Parathyroid adenoma (tissue), 2 donors: ENCODE data around the gene SHANK1.

Source experiments
- H2AFZ ChIP-seq: fragments of 300-600 bp; sonication (generic); one replicate; pipeline ENCODE4 v1.7.0; 2017; ENCODE audit warnings: antibody characterized with exemption, mild to moderate bottlenecking
- H3K27ac ChIP-seq: fragments of 300-600 bp; sonication (generic); one replicate; pipeline ENCODE4 v1.7.0; 2017
- H3K27me3 ChIP-seq: fragments of 300-600 bp; sonication (generic); one replicate; pipeline ENCODE4 v1.7.0; 2017; ENCODE audit warnings: low read length; ENCODE audit not compliant: control insufficient read depth, insufficient read depth
- H3K36me3 ChIP-seq: fragments of 300-600 bp; sonication (generic); one replicate; pipeline ENCODE4 v1.7.0; 2017; ENCODE audit warnings: low read length; ENCODE audit not compliant: control insufficient read depth, insufficient read depth
- H3K4me1 ChIP-seq: fragments of 300-600 bp; sonication (generic); one replicate; pipeline ENCODE4 v1.7.0; 2017; ENCODE audit warnings: control low read depth
- H3K4me2 ChIP-seq: fragments of 300-600 bp; sonication (generic); one replicate; pipeline ENCODE4 v1.7.0; 2017; ENCODE audit warnings: low read length
- H3K4me3 ChIP-seq: fragments of 300-600 bp; sonication (generic); one replicate; pipeline ENCODE4 v1.7.0; 2017; ENCODE audit warnings: low read depth, low read length
- H3K79me2 ChIP-seq: fragments of 300-600 bp; sonication (generic); one replicate; pipeline ENCODE4 v1.7.0; 2017; ENCODE audit warnings: control low read depth
- H3K9ac ChIP-seq: fragments of 300-600 bp; sonication (generic); one replicate; pipeline ENCODE4 v1.7.0; 2017; ENCODE audit warnings: mild to moderate bottlenecking
- H3K9me3 ChIP-seq: fragments of 300-600 bp; sonication (generic); one replicate; pipeline ENCODE4 v1.7.0; 2017; ENCODE audit warnings: low read length; ENCODE audit not compliant: control insufficient read depth
- CTCF ChIP-seq: fragments of 300-600 bp; sonication (generic); IDR thresholded peaks from one replicate; pipeline ENCODE4 v1.7.0; 2017; ENCODE audit warnings: antibody characterized with exemption, mild to moderate bottlenecking
- donor health status: primary hyperparathyroidism.

Gene SHANK1

GRCh38 chr19:50690439-50690838, 29.2 kb downstream of the SHANK1 start:
- no peak overlapping the region for H3K4me2 ChIP-seq
- H3K9me3 ChIP-seq, result no peaks in the 10 kb centered on the region
- H3K79me2 ChIP-seq, result no peaks in the 10 kb centered on the region
- no peak for TF ChIP-seq CTCF
- H3K36me3 ChIP-seq, result no peaks in the 10 kb centered on the region
- H3K4me1 ChIP-seq, result peaks cover under 1% of the 10 kb centered on the region
- no peak overlapping the region for H3K27ac ChIP-seq
- peaks cover 3% of the 10 kb centered on the region for H3K27me3 ChIP-seq
- H3K9ac ChIP-seq, result no peak overlapping the region
- H3K4me3 ChIP-seq, result no peak overlapping the region
- no peak overlapping the region for H2AFZ ChIP-seq

- no peak overlapping the region for H3K27ac ChIP-seq
- no peak overlapping the region for H3K9ac ChIP-seq
- no peaks in the 10 kb centered on the region for H3K9me3 ChIP-seq
- H3K4me3 ChIP-seq, result no peak overlapping the region
- H2AFZ ChIP-seq, result no peak overlapping the region
- H3K79me2 ChIP-seq, result no peaks in the 10 kb centered on the region
- no peaks in the 10 kb centered on the region for H3K4me1 ChIP-seq
- no peaks in the 10 kb centered on the region for H3K36me3 ChIP-seq
- H3K4me2 ChIP-seq, result no peak overlapping the region
- TF ChIP-seq CTCF, result no peak
- H3K27me3 ChIP-seq, result peaks cover 3% of the 10 kb centered on the region
These were observed 30.8 kb downstream of the SHANK1 start for GRCh38 chr19:50688766-50689165.

GRCh38 chr19:50686310-50687032, 33.1 kb downstream of the SHANK1 start:
- no peak for TF ChIP-seq CTCF
- no peak overlapping the region for H2AFZ ChIP-seq

GRCh38 chr19:50679177-50680125, 40.2 kb downstream of the SHANK1 start:
- H3K36me3 ChIP-seq, result no peaks in the 10 kb centered on the region
- H3K4me3 ChIP-seq, result no peak overlapping the region
- H3K79me2 ChIP-seq, result no peaks in the 10 kb centered on the region
- H3K9ac ChIP-seq, result no peak overlapping the region
- no peak overlapping the region for H3K27ac ChIP-seq
- no peaks in the 10 kb centered on the region for H3K4me1 ChIP-seq
- H3K4me2 ChIP-seq, result no peak overlapping the region
- peak overlapping the region; percentile 47 for H2AFZ ChIP-seq
- H3K27me3 ChIP-seq, result no peaks in the 10 kb centered on the region
- no peaks in the 10 kb centered on the region for H3K9me3 ChIP-seq
- TF ChIP-seq CTCF, result no peak

More at GRCh38 chr19:50686310-50687032, 33.1 kb downstream of the SHANK1 start:
- H3K4me1 ChIP-seq, result no peaks in the 10 kb centered on the region
- H3K4me2 ChIP-seq, result no peak overlapping the region
- H3K9me3 ChIP-seq, result no peaks in the 10 kb centered on the region
- H3K27ac ChIP-seq, result no peak overlapping the region
- no peaks in the 10 kb centered on the region for H3K79me2 ChIP-seq
- no peaks in the 10 kb centered on the region for H3K27me3 ChIP-seq
- H3K9ac ChIP-seq, result no peak overlapping the region
- H3K36me3 ChIP-seq, result no peaks in the 10 kb centered on the region
- H3K4me3 ChIP-seq, result no peak overlapping the region
